K562 (cell line): ENCODE measurements around the gene FAM83B. TPM values are rescaled to one million over a fixed set of nuclear protein-coding genes. Genes with fewer than 3 reads are reported as not detected.

Source experiments
- ATAC-seq: fragments of 200-7000 bp; cut with Tn5 transposase; 3 replicates; pipeline ENCODE4 v1.9.1; 2020; ENCODE audit warnings: moderate library complexity
- BruUV-seq: library from RNA; stranded (reverse); fragments of 400-500 nt; replicated peaks from 2 replicates; lab custom pipeline; 2021; lab: Mats Ljungman, UMichigan
- CTCF ChIA-PET: fragments of 300-600 bp; formaldehyde crosslinking; extraction: SDS; loops from one replicate; lab custom pipeline; 2021; ENCODE audit warnings: low intra/inter-chr PET ratio; lab: Yijun Ruan, JAX
- POLR2A ChIA-PET: fragments of 300-600, 350-650 bp; sonication (Branson Sonifier 250); formaldehyde crosslinking; extraction: SDS; loops from one replicate; lab custom pipeline; 2021; ENCODE audit warnings: antibody characterized with exemption, inconsistent platforms; lab: Yijun Ruan, JAX
- DNase-seq, 4 experiments: peaks; one replicate each; pipeline versions ENCODE4 v3.0.0 to v3.0.0-alpha.2; 2011 to 2018; ENCODE audit warnings: low spot score in 3 of 4, mixed read lengths in 3 of 4; ENCODE audit errors: extremely low read depth in 1 of 4
- FAIRE-seq: peaks from 2 replicates; lab custom pipeline; 2011; peaks lifted over from hg19 to GRCh38; lab: Jason Lieb, UNC
- H2AFZ ChIP-seq: 2 replicates; pipeline ENCODE4 v1.6.0; 2011; ENCODE audit warnings: low read depth, low read length, control low read depth, inconsistent platforms
- H3K27ac ChIP-seq: fragments of 200-600 bp; 3 replicates; pipeline ENCODE4 v1.8.0; 2011; ENCODE audit warnings: low read depth, mild to moderate bottlenecking, control low read depth, inconsistent platforms, low read length, moderate library complexity, mixed read lengths; ENCODE audit errors: extremely low read depth
- H3K27me3 ChIP-seq, 2 experiments: fragments of 300-600 bp in 1 of 2; 2 replicates in 1 of 2; 3 replicates in 1 of 2; pipeline versions ENCODE4 v1.6.0 to v1.8.0; 2011; ENCODE audit warnings: inconsistent platforms in 2 of 2, low read length in 2 of 2, mild to moderate bottlenecking in 1 of 2, mixed read lengths in 1 of 2, moderate library complexity in 1 of 2; ENCODE audit not compliant: control insufficient read depth in 2 of 2, insufficient read depth in 2 of 2
- H3K36me3 ChIP-seq: fragments of 300-600 bp; 3 replicates; pipeline ENCODE4 v1.8.0; 2011; ENCODE audit warnings: mild to moderate bottlenecking, low read length, inconsistent platforms; ENCODE audit not compliant: control insufficient read depth, insufficient read depth
- H3K4me1 ChIP-seq, 2 experiments: fragments of 200-600 bp in 1 of 2; replicated peaks in 1 of 2; 2 replicates in 1 of 2; 3 replicates in 1 of 2; pipeline versions ENCODE4 v1.5.1 to v1.8.0; 2011; ENCODE audit warnings: inconsistent platforms in 2 of 2, low read length in 2 of 2, mild to moderate bottlenecking in 1 of 2, mixed read lengths in 1 of 2, moderate library complexity in 1 of 2; ENCODE audit not compliant: control insufficient read depth in 2 of 2, insufficient read depth in 2 of 2
- H3K4me2 ChIP-seq: 2 replicates; pipeline ENCODE4 v1.6.1; 2011; ENCODE audit warnings: low read length, control low read depth, inconsistent platforms, mixed read lengths; ENCODE audit not compliant: insufficient read depth
- H3K4me3 ChIP-seq: fragments of 200-600 bp; sonication (generic), shearing (Covaris generic); 2 replicates; pipeline ENCODE4 v1.5.1; 2016; ENCODE audit warnings: control low read depth, inconsistent platforms
- H3K79me2 ChIP-seq: fragments of 200-600 bp; 3 replicates; pipeline ENCODE4 v1.8.0; 2011; ENCODE audit warnings: low read length, inconsistent platforms; ENCODE audit not compliant: control insufficient read depth, insufficient read depth
- H3K9ac ChIP-seq, 2 experiments: 2 replicates each; pipeline versions ENCODE4 v1.6.0 to v1.6.1; 2011; ENCODE audit warnings: low read depth in 2 of 2, low read length in 2 of 2, control low read depth in 1 of 2, inconsistent platforms in 1 of 2, mild to moderate bottlenecking in 1 of 2, mixed read lengths in 1 of 2; ENCODE audit not compliant: insufficient read depth in 1 of 2
- H3K9me1 ChIP-seq: one replicate; pipeline ENCODE4 v1.6.0; 2011; ENCODE audit warnings: inconsistent platforms, mild to moderate bottlenecking, low read length, moderate library complexity; ENCODE audit not compliant: control insufficient read depth, insufficient read depth
- H3K9me3 ChIP-seq: replicated peaks from 2 replicates; pipeline ENCODE4 v1.5.1; 2011; ENCODE audit warnings: low read depth, low read length, inconsistent platforms; ENCODE audit not compliant: control insufficient read depth, insufficient read depth
- H4K20me1 ChIP-seq: replicated peaks from 2 replicates; pipeline ENCODE4 v1.6.1; 2011; ENCODE audit warnings: low read length, inconsistent platforms, mixed read lengths; ENCODE audit not compliant: control insufficient read depth, insufficient read depth
- E2F6 ChIP-seq, 2 experiments: IDR thresholded peaks; 2 replicates each; pipeline ENCODE4 v1.6.1; 2011; ENCODE audit warnings: borderline replicate concordance in 1 of 2, control low read depth in 1 of 2, low read depth in 1 of 2, low read length in 1 of 2, mild to moderate bottlenecking in 1 of 2, mixed read lengths in 1 of 2, moderate library complexity in 1 of 2; ENCODE audit not compliant: insufficient read depth in 1 of 2, insufficient read length in 1 of 2, poor library complexity in 1 of 2, severe bottlenecking in 1 of 2; ENCODE audit errors: extremely low read depth in 1 of 2
- E2F8 ChIP-seq: fragments of 450-650 bp; IDR thresholded peaks from 2 replicates; pipeline ENCODE4 v1.7.1; 2018; ENCODE audit warnings: mild to moderate bottlenecking, low read depth; ENCODE audit not compliant: partially characterized antibody
- GTF3C2 ChIP-seq: IDR thresholded peaks from 3 replicates; pipeline ENCODE4 v1.6.1; 2011; ENCODE audit warnings: borderline replicate concordance, mild to moderate bottlenecking, moderate library complexity; ENCODE audit not compliant: insufficient read length; ENCODE audit errors: extremely low read depth
- PHF8 ChIP-seq: fragments of 200-600 bp; sonication (generic); IDR thresholded peaks from 2 replicates; pipeline ENCODE4 v1.6.1; 2012; ENCODE audit warnings: mixed run types, mild to moderate bottlenecking, inconsistent platforms, low read length, moderate library complexity, borderline replicate concordance
- POLR2AphosphoS2 ChIP-seq: IDR thresholded peaks from 2 replicates; pipeline ENCODE4 v1.6.1; 2012; ENCODE audit warnings: low read length, improper control_type of control experiment
- SMARCC2 ChIP-seq: fragments of 450-650 bp; IDR thresholded peaks from 2 replicates; pipeline ENCODE4 v1.6.1; 2017; ENCODE audit warnings: antibody characterized with exemption, moderate library complexity, mild to moderate bottlenecking, low read depth
- TFE3 ChIP-seq: fragments of 450-650 bp; formaldehyde crosslinking; IDR thresholded peaks from 2 replicates; pipeline ENCODE4 v1.4.0; 2020; ENCODE audit warnings: mild to moderate bottlenecking, mixed read lengths
- U2AF1 ChIP-seq: fragments of 200-400 bp; formaldehyde crosslinking; optimal IDR thresholded peaks from 2 replicates; pipeline ENCODE3; 2017; ENCODE audit warnings: mild to moderate bottlenecking, low read depth, low read length, moderate library complexity
- U2AF2 ChIP-seq: fragments of 200-400 bp; formaldehyde crosslinking; optimal IDR thresholded peaks from 2 replicates; pipeline ENCODE3; 2017; ENCODE audit warnings: low read depth, mild to moderate bottlenecking, low read length
- ZNF57 ChIP-seq: fragments of 450-650 bp; formaldehyde crosslinking; IDR thresholded peaks from 2 replicates; pipeline ENCODE4 v1.4.0; 2020; ENCODE audit warnings: mild to moderate bottlenecking, moderate library complexity
- WGBS: fragments of 100-300 bp; shearing (Covaris generic); methylation state at CpG from one replicate; pipeline ENCODE4 v1.1.6; 2016; ENCODE audit warnings: low coverage, mixed read lengths; ENCODE audit not compliant: insufficient coverage; ENCODE audit errors: missing lambda C conversion rate; 5-methylcytosine and 5-hydroxymethylcytosine counted together
- in situ Hi-C: fragments of 300-500 bp; cut with MboI; formaldehyde crosslinking; loops from 4 replicates; pipeline ENCODE4 v1.15.0; 2018; ENCODE audit warnings: inconsistent platforms, mixed read lengths
- intact Hi-C: fragments of 100-400 bp; cut with micrococcal nuclease; formaldehyde crosslinking; loops from 2 replicates; pipeline ENCODE4 v1.14.2; 2022
- polyA plus RNA-seq, 8 experiments: library from polyadenylated mRNA; depleted of rRNA in 4 of 8; stranded (reverse) in 5 of 8; unstranded in 3 of 8; fragments of >200 nt; fragmentation: Nextera tagmentation in 2 of 8; fragmentation: Illumina TruSeq in 1 of 8; extraction: Ambion mirVana in 2 of 8; extraction: Trizol in 1 of 8; gene quantifications; 2 replicates each; pipeline versions ENCODE4 v1.2.1 to v1.2.3, GENCODE V29; 2011 to 2014; ENCODE audit warnings: inconsistent platforms in 1 of 8, missing spikeins in 1 of 8
- total RNA-seq, 7 experiments: library from RNA; depleted of rRNA in 6 of 7; stranded (reverse); fragments of >200 nt in 6 of 7; fragmentation: Illumina TruSeq in 2 of 7; extraction: Trizol in 2 of 7; gene quantifications; 2 replicates each; pipeline versions ENCODE4 v1.2.1 to v1.2.3, GENCODE V29; 2011 to 2021; ENCODE audit warnings: low replicate concordance in 1 of 7

FAM83B gene
- total and polyA plus RNA-seq, 9 of the 15 experiments (the other 6 are each of a cell fraction or from before 2014, with no cell fraction given) = not detected

GRCh38 chr6:54980511-54981275, 134.1 kb downstream of the FAM83B start:
- BruUV-seq = no TSS peak
- FAIRE-seq (no peak), ATAC-seq (no peak), DNase-seq (no peak)
- H3K4me1 ChIP-seq = no peaks in the 10 kb centered on the region
- no peaks in the 10 kb centered on the region for H3K36me3 ChIP-seq
- H3K27ac ChIP-seq = no peak overlapping the region
- 1% methylated on average over 14 of the region's 14 CpGs for WGBS
- no peaks in the 10 kb centered on the region for H3K9me3 ChIP-seq
- H2AFZ ChIP-seq = no peak overlapping the region
- no peaks in the 10 kb centered on the region for H3K27me3 ChIP-seq
- TF ChIP-seq U2AF1 (no peak), ZNF57 (no peak), SMARCC2 (no peak), E2F8 (no peak), GTF3C2 (no peak), U2AF2 (no peak), POLR2AphosphoS2 (no peak), E2F6 (IDR thresholded peaks at IDR 0.05; ENCODE audit: borderline replicate concordance in 1 of 2, extremely low read depth in 1 of 2, insufficient read depth in 1 of 2, insufficient read length in 1 of 2, low read depth in 1 of 2, low read length in 1 of 2, poor library complexity in 1 of 2, severe bottlenecking in 1 of 2) (no peak), TFE3 (no peak), PHF8 (no peak)
- no peaks in the 10 kb centered on the region for H3K79me2 ChIP-seq
- in situ Hi-C loops (no loop called here), intact Hi-C loops (no loop called here)
- no peak overlapping the region for H3K9ac ChIP-seq
- no peak overlapping the region for H3K4me3 ChIP-seq
- ChIA-PET POLR2A (no interaction called here), CTCF (no interaction called here)
- H4K20me1 ChIP-seq = no peaks in the 10 kb centered on the region
- H3K4me2 ChIP-seq = no peak overlapping the region
- no peaks in the 10 kb centered on the region for H3K9me1 ChIP-seq
